DOHH2 (cell line): ENCODE measurements around the gene AP1S3.

Experiments used
- H3F3A ChIP-seq: fragments of 200-600 bp; sonication (generic), shearing (Covaris generic); 2 replicates; pipeline ENCODE4 v1.6.0; 2016; ENCODE audit warnings: antibody characterized with exemption, mild to moderate bottlenecking; ENCODE audit not compliant: control insufficient read depth, insufficient read depth
- H3K27ac ChIP-seq: fragments of 200-600 bp; sonication (generic); 2 replicates; pipeline ENCODE4 v1.5.1; 2014; ENCODE audit warnings: low read depth, mild to moderate bottlenecking, low read length, moderate library complexity
- H3K27me3 ChIP-seq: fragments of 200-600 bp; sonication (generic); 2 replicates; pipeline ENCODE4 v1.6.1; 2014; ENCODE audit warnings: mild to moderate bottlenecking, low read length, mixed read lengths; ENCODE audit not compliant: control insufficient read depth
- H3K36me3 ChIP-seq: fragments of 200-600 bp; sonication (generic); 2 replicates; pipeline ENCODE4 v1.6.1; 2014; ENCODE audit warnings: mild to moderate bottlenecking, low read length, moderate library complexity, mixed read lengths; ENCODE audit not compliant: control insufficient read depth
- H3K4me1 ChIP-seq: fragments of 200-600 bp; sonication (generic); 2 replicates; pipeline ENCODE4 v1.6.1; 2014; ENCODE audit warnings: mild to moderate bottlenecking, low read length, mixed read lengths; ENCODE audit not compliant: control insufficient read depth
- H3K4me2 ChIP-seq: fragments of 200-600 bp; sonication (generic); 2 replicates; pipeline ENCODE4 v1.6.0; 2014; ENCODE audit warnings: mild to moderate bottlenecking, low read length, moderate library complexity
- H3K4me3 ChIP-seq: fragments of 200-600 bp; sonication (generic); 2 replicates; pipeline ENCODE4 v1.5.1; 2014; ENCODE audit warnings: mild to moderate bottlenecking, low read length, mixed read lengths
- H3K79me2 ChIP-seq: fragments of 200-600 bp; sonication (generic); 2 replicates; pipeline ENCODE4 v1.6.1; 2014; ENCODE audit warnings: mild to moderate bottlenecking, low read length, mixed read lengths; ENCODE audit not compliant: control insufficient read depth
- H3K9me2 ChIP-seq: fragments of 200-600 bp; sonication (generic); replicated peaks from 2 replicates; pipeline ENCODE4 v1.6.1; 2014; ENCODE audit warnings: mild to moderate bottlenecking, low read length, mixed read lengths; ENCODE audit not compliant: control insufficient read depth
- H3K9me3 ChIP-seq: fragments of 200-600 bp; sonication (generic); 2 replicates; pipeline ENCODE4 v1.6.1; 2014; ENCODE audit warnings: antibody characterized with exemption, low read length, mixed read lengths; ENCODE audit not compliant: control insufficient read depth, insufficient read depth
- H4K20me1 ChIP-seq: fragments of 200-600 bp; sonication (generic); 2 replicates; pipeline ENCODE4 v1.6.0; 2014; ENCODE audit warnings: low read depth, mild to moderate bottlenecking, antibody characterized with exemption, low read length, moderate library complexity; ENCODE audit not compliant: control insufficient read depth, insufficient read depth
- EZH2phosphoT487 ChIP-seq: fragments of 200-600 bp; sonication (generic); IDR thresholded peaks from 2 replicates; pipeline ENCODE4 v1.6.1; 2017; ENCODE audit warnings: borderline replicate concordance, mild to moderate bottlenecking, antibody characterized with exemption, low read length, moderate library complexity, mixed read lengths
- TF ChIP-seq, protein P1 (sequence below): fragments of 200-600 bp; sonication (generic); IDR thresholded peaks from one replicate; pipeline ENCODE4 v1.5.1; 2014; ENCODE audit warnings: antibody characterized with exemption, mild to moderate bottlenecking, low read depth, low read length; ENCODE audit not compliant: poor library complexity, severe bottlenecking

The AP1S3 gene

DNA sequence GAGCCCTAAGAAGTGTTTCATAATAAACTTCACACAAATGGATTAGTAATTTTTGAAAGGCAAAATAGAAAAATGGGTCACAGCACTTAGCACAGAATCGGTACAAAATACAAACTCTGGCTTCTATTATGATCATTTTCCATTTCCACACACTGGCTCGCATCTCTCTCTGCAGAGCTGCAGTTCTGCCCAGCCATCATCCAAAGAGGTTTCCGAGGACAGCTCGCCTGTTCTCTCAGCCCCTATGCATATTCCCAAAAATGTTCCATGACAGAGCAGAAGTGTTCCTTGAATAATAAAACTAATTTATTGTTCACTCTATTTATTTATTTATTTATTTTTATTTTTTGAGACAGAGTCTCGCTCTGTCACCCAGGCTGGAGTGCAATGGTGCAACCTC, 115.6 kb downstream of the AP1S3 start:
- H3F3A ChIP-seq: no peaks in the 10 kb centered on the region
- H3K27me3 ChIP-seq: no peaks in the 10 kb centered on the region
- H3K27ac ChIP-seq: no peak overlapping the region
- H3K4me2 ChIP-seq: no peak overlapping the region
- H3K4me3 ChIP-seq: no peak overlapping the region
- TF ChIP-seq, protein P1, sequence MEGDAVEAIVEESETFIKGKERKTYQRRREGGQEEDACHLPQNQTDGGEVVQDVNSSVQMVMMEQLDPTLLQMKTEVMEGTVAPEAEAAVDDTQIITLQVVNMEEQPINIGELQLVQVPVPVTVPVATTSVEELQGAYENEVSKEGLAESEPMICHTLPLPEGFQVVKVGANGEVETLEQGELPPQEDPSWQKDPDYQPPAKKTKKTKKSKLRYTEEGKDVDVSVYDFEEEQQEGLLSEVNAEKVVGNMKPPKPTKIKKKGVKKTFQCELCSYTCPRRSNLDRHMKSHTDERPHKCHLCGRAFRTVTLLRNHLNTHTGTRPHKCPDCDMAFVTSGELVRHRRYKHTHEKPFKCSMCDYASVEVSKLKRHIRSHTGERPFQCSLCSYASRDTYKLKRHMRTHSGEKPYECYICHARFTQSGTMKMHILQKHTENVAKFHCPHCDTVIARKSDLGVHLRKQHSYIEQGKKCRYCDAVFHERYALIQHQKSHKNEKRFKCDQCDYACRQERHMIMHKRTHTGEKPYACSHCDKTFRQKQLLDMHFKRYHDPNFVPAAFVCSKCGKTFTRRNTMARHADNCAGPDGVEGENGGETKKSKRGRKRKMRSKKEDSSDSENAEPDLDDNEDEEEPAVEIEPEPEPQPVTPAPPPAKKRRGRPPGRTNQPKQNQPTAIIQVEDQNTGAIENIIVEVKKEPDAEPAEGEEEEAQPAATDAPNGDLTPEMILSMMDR: no peak
- TF ChIP-seq EZH2phosphoT487: no peak
- no peaks in the 10 kb centered on the region for H4K20me1 ChIP-seq
- no peaks in the 10 kb centered on the region for H3K36me3 ChIP-seq
- H3K9me2 ChIP-seq: no peaks in the 10 kb centered on the region
- H3K9me3 ChIP-seq: no peaks in the 10 kb centered on the region
- no peaks in the 10 kb centered on the region for H3K4me1 ChIP-seq
- H3K79me2 ChIP-seq: no peaks in the 10 kb centered on the region

DNA sequence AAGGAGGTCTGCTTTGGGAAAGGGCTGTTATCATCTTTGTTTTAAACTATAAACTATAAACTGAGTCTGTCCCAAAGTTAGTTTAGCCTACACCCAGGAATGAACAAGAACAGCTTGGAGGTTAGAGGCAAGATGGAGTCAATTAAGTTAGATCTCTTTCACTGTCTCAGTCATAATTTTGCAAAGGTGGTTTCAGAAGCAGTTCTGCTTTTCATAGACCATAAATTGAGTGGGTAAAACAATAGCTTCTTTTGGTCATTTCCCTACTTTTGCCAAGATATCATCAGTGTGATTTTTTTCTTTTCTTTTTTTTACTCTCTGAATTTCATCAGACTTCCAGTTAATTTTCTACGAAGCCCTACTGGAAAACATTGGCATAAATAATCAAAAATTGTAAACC, 117.0 kb downstream of the AP1S3 start:
- H3K9me2 ChIP-seq: no peaks in the 10 kb centered on the region
- no peaks in the 10 kb centered on the region for H3K9me3 ChIP-seq
- no peaks in the 10 kb centered on the region for H4K20me1 ChIP-seq
- no peaks in the 10 kb centered on the region for H3F3A ChIP-seq
- no peak overlapping the region for H3K4me2 ChIP-seq
- H3K36me3 ChIP-seq: no peaks in the 10 kb centered on the region
- H3K4me3 ChIP-seq: no peak overlapping the region
- no peaks in the 10 kb centered on the region for H3K4me1 ChIP-seq
- TF ChIP-seq EZH2phosphoT487: no peak
- TF ChIP-seq, protein P1: no peak
- H3K27me3 ChIP-seq: no peaks in the 10 kb centered on the region
- H3K27ac ChIP-seq: no peak overlapping the region
- no peaks in the 10 kb centered on the region for H3K79me2 ChIP-seq

DNA sequence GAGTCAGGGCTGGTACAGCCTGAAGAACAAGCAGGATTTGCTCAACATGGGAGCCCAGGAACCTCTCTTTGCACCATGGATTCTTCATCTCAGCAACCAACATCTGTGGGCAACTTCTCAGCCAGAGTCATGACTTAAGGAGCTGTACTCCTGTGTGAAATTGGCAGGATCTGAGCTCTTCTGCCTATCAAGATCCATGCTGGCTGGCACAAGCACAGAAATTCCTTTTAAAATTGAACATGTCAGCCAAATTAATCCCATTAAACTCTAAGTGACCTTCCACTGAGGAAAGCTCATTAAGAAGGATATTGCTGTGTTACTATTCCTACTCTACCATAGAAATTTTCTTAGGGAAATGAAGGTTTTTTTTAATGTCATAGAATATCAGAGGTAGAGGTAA, 124.7 kb downstream of the AP1S3 start:
- TF ChIP-seq, protein P1: no peak
- no peak for TF ChIP-seq EZH2phosphoT487
- H4K20me1 ChIP-seq: no peaks in the 10 kb centered on the region
- H3K79me2 ChIP-seq: no peaks in the 10 kb centered on the region
- H3K9me3 ChIP-seq: no peaks in the 10 kb centered on the region
- no peaks in the 10 kb centered on the region for H3K9me2 ChIP-seq
- H3K4me3 ChIP-seq: no peak overlapping the region
- H3K4me2 ChIP-seq: no peak overlapping the region
- no peaks in the 10 kb centered on the region for H3K36me3 ChIP-seq
- H3K27ac ChIP-seq: no peak overlapping the region
- no peaks in the 10 kb centered on the region for H3K4me1 ChIP-seq
- no peaks in the 10 kb centered on the region for H3F3A ChIP-seq
- no peaks in the 10 kb centered on the region for H3K27me3 ChIP-seq
